Activated CD4-positive, alpha-beta T cell treated with anti-CD3 and anti-CD28 coated beads for 36 hours (primary cell): Measurements from ENCODE around the gene LRWD1. TPM values are rescaled to one million over a fixed set of nuclear protein-coding genes. Genes with fewer than 3 reads are reported as not detected.
A peak's percentile ranks its signal among the peaks of the same experiment; 100 is the strongest.
"Not testable (repeated sequence)": the region's sequence is repeated elsewhere in the genome, so short reads cannot be mapped to it uniquely, and the experiment has no call there.

Source experiments
- ATAC-seq: fragments of 200-7000 bp; cut with Tn5 transposase; one replicate; pipeline ENCODE4 v1.10.0; 2021; ENCODE audit warnings: mild to moderate bottlenecking, moderate library complexity
- CTCF ChIA-PET: fragments of 350-600 bp; sonication (Branson Sonifier 250); formaldehyde crosslinking; loops from one replicate; lab custom pipeline; 2021; ENCODE audit warnings: antibody characterized with exemption; lab: Charles Lee
- POLR2A ChIA-PET: fragments of 350-600 bp; sonication (Branson Sonifier 250); formaldehyde crosslinking; loops from one replicate; lab custom pipeline; 2021; ENCODE audit warnings: antibody characterized with exemption, inconsistent platforms; lab: Charles Lee
- DNase-seq: peaks from one replicate; pipeline ENCODE4 v3.0.0-alpha.2; 2020
- H3K27ac Mint-ChIP-seq: one replicate; pipeline ENCODE4 v1.8.0; 2021; ENCODE audit warnings: mixed read lengths
- H3K27me3 Mint-ChIP-seq: one replicate; pipeline ENCODE4 v1.8.0; 2021; ENCODE audit warnings: mixed read lengths
- H3K36me3 Mint-ChIP-seq: one replicate; pipeline ENCODE4 v1.8.0; 2021; ENCODE audit warnings: low read depth, mixed read lengths
- H3K4me1 Mint-ChIP-seq: one replicate; pipeline ENCODE4 v1.8.0; 2021; ENCODE audit warnings: mixed read lengths
- H3K4me3 Mint-ChIP-seq: one replicate; pipeline ENCODE4 v1.8.0; 2021; ENCODE audit warnings: mild to moderate bottlenecking, moderate library complexity, mixed read lengths
- H3K9me3 Mint-ChIP-seq: one replicate; pipeline ENCODE4 v1.8.0; 2021; ENCODE audit warnings: low read depth, mixed read lengths
- intact Hi-C, 2 experiments: fragments of 100-400 bp; cut with DNase I in 1 of 2; cut with micrococcal nuclease in 1 of 2; formaldehyde crosslinking; loops; one replicate each; pipeline versions ENCODE4 v1.14.2 to v1.15.1; 2022 to 2024; cut with DNase I, micrococcal nuclease
- total RNA-seq, 2 experiments: library from RNA; stranded (reverse); gene quantifications; one replicate each; pipeline ENCODE4 v1.2.3, GENCODE V29; 2021

Gene LRWD1
- total RNA-seq, 2 experiments from 2014 or later: 13.6 to 14.4 TPM

DNA sequence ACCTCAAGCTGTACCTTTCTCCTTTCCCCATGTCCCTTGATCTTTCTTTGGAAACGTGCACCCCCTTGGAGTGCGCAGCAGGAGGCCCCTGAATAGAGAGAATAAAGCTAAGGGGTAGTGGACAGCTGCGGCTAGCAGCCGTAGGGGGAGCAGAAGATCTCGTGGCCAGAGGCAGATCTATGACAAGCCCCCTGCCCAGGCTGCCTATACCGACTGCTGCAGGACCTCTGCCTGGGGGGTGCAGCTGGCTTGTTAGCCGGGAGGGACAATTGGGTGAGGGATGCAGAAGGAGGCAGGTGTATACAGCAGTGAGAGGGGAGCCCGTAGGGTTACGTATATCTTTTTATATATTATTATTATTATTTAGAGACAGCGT, 14.4 kb downstream of the LRWD1 start:
- not testable (repeated sequence) for H3K4me1 Mint-ChIP-seq
- ATAC-seq: peak; percentile 23

GRCh38 chr7:102479982-102480637, 15.3 kb downstream of the LRWD1 start:
- H3K27ac Mint-ChIP-seq, H3K4me3 Mint-ChIP-seq, H3K9me3 Mint-ChIP-seq, H3K27me3 Mint-ChIP-seq, H3K4me1 Mint-ChIP-seq, CTCF ChIA-PET, ATAC-seq, H3K36me3 Mint-ChIP-seq, POLR2A ChIA-PET, intact Hi-C loops: not testable (repeated sequence)
- DNase-seq: peak; percentile 62

More for the DNA sequence above, 14.4 kb downstream of the LRWD1 start:
- DNase-seq, H3K27me3 Mint-ChIP-seq, H3K27ac Mint-ChIP-seq, CTCF ChIA-PET, H3K36me3 Mint-ChIP-seq, intact Hi-C loops, H3K9me3 Mint-ChIP-seq, H3K4me3 Mint-ChIP-seq, POLR2A ChIA-PET: not testable (repeated sequence)

DNA sequence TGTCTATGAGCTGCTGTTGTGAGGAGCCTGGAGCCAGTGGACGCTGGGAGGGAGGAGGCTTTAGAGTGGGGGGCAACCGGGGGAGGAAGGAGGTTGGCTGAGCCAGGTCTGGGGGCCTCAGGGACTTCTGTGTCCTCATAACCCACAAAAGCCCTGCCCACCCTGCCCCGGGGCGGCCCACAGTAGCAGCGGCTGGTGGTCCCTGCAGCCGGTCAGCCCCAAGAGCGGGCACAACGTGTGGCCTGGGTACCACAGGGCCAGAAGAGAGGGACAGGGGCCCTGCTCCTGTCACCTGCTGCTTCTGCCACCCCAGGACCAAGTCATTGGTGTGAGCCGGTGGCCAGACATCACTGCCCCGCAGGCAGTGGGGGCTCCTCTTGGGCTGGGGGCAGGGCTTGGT, 17.2 kb downstream of the LRWD1 start:
- POLR2A ChIA-PET, H3K4me1 Mint-ChIP-seq, CTCF ChIA-PET, H3K27me3 Mint-ChIP-seq, DNase-seq, H3K9me3 Mint-ChIP-seq, H3K4me3 Mint-ChIP-seq, intact Hi-C loops, ATAC-seq, H3K27ac Mint-ChIP-seq, H3K36me3 Mint-ChIP-seq: not testable (repeated sequence)

GRCh38 chr7:102484317-102484716, 19.5 kb downstream of the LRWD1 start:
- DNase-seq, H3K4me1 Mint-ChIP-seq, CTCF ChIA-PET, intact Hi-C loops, H3K27me3 Mint-ChIP-seq, POLR2A ChIA-PET, H3K27ac Mint-ChIP-seq, H3K4me3 Mint-ChIP-seq, H3K36me3 Mint-ChIP-seq, H3K9me3 Mint-ChIP-seq, ATAC-seq: not testable (repeated sequence)

DNA sequence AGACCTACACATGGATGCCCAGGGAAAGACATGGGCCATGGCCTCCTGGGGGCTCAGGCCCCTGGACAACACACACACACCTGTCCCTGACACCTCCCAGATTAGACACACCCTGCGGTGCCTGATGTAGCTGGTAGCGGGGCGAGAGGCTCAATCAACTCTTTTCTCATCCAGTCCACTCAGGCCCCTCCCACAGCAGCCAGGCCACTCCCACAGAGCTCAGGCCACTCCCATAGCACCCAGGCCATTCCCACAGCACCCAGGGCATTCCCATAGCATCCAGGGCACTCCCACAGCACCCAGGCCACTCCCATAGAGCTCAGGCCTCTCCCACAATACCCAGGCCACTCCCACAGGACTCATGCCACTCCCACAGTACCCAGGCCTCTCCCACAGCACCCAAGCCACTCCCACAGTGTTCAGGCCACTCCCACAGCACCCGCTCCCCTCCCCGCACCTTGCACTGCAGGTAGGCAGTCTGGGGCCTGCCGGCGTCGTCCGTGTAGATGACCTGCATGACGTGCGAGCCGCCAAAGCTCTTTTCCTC, 25.8 kb downstream of the LRWD1 start:
- POLR2A ChIA-PET, H3K27ac Mint-ChIP-seq, CTCF ChIA-PET, H3K9me3 Mint-ChIP-seq, H3K27me3 Mint-ChIP-seq, intact Hi-C loops, H3K4me1 Mint-ChIP-seq, H3K4me3 Mint-ChIP-seq, H3K36me3 Mint-ChIP-seq: not testable (repeated sequence)
- DNase-seq: peak; percentile 68
- peak; percentile 69 for ATAC-seq

DNA sequence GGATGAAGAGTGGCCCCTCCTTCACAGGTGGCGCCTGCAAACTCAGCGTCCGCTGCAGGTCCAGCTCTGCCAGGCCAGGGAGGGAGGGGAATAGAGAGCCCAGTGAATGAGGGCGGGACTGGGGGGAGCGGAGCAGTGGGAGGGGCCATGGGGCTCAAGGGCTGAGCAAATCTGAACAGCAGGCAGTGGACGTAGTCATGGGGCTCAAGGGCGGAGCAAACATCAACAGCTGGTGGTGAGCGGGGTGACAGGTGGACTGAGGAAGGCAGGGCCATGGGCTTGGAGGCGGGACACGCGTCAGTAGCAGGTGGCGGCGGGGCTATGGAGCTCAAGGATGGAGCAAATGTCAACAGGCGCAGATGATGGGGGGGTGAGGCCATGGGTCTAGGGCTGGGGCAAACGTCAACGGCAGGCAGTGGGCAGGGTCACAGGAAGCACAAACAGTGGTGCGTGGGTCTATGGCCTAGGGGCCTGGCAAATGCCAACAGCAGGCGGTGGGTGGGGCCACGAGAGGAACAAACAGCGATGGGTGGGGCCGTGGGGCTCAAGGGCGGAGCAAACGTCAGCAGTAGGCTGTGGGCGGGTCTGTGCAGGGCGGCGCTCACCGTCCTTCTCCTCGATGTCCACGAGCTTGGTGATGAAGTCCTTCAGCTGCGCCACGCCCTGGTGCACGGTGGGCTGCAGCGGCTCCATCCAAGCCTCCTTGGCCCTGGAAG, 28.6 kb downstream of the LRWD1 start:
- H3K36me3 Mint-ChIP-seq, H3K27me3 Mint-ChIP-seq, CTCF ChIA-PET, intact Hi-C loops, H3K4me1 Mint-ChIP-seq, POLR2A ChIA-PET, H3K27ac Mint-ChIP-seq, H3K9me3 Mint-ChIP-seq: not testable (repeated sequence)
- H3K4me3 Mint-ChIP-seq: peak overlapping the region; percentile 51
- DNase-seq: peak; percentile 72
- peak; percentile 67 for ATAC-seq

DNA sequence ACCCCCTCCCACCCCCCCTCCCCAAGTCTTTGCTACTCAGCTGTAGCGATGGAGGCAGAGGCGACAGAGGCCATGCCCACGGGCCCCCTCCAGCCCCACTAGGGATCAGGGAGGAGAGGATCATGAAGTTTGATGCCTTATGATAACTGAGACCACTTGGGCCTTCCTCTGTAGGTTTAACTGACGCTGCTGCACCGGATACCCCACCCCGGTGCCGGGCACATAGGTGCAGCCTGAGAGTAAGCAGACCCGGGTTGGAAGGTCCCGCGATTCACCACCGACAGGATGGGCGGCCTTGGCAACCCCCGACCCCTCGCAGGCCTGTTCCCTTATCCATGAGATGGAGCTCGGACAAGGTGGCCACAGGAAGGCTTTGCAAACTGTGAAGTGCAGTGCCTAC, 29.2 kb downstream of the LRWD1 start:
- H3K27ac Mint-ChIP-seq, H3K27me3 Mint-ChIP-seq, H3K4me1 Mint-ChIP-seq, H3K4me3 Mint-ChIP-seq, intact Hi-C loops, POLR2A ChIA-PET, H3K9me3 Mint-ChIP-seq, H3K36me3 Mint-ChIP-seq, CTCF ChIA-PET: not testable (repeated sequence)
- DNase-seq: peak; percentile 39
- peak; percentile 2 for ATAC-seq

GRCh38 chr7:102494473-102495149, 29.8 kb downstream of the LRWD1 start:
- intact Hi-C loops, POLR2A ChIA-PET, H3K4me1 Mint-ChIP-seq, H3K9me3 Mint-ChIP-seq, H3K36me3 Mint-ChIP-seq, H3K27me3 Mint-ChIP-seq, H3K4me3 Mint-ChIP-seq, H3K27ac Mint-ChIP-seq, CTCF ChIA-PET, DNase-seq: not testable (repeated sequence)
- ATAC-seq: peak; percentile 70

DNA sequence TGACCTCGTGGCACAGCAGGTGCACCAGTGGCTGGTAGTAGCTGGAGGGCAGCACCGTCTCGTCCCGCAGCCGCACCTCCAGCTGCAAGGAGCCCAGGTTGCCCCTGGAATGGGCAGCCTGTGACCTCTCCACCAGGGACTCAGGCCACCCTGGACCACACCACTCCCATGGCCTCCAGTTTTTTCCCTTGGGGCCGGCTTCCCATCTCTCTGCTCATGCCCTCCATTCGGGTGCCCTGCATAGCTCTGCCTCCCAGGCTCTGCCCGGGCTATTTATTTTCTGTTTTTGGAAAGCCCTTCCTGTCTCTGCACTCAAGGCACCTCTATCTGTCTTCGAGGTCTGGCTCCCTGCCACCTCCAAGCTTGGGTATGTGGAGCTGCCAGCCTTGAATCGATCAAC, 32.1 kb downstream of the LRWD1 start:
- H3K4me1 Mint-ChIP-seq, H3K27ac Mint-ChIP-seq, POLR2A ChIA-PET, CTCF ChIA-PET, H3K27me3 Mint-ChIP-seq, H3K9me3 Mint-ChIP-seq, DNase-seq, ATAC-seq, H3K4me3 Mint-ChIP-seq, intact Hi-C loops, H3K36me3 Mint-ChIP-seq: not testable (repeated sequence)

GRCh38 chr7:102497308-102497707, 32.5 kb downstream of the LRWD1 start:
- H3K4me1 Mint-ChIP-seq, POLR2A ChIA-PET, H3K4me3 Mint-ChIP-seq, intact Hi-C loops, H3K27me3 Mint-ChIP-seq, CTCF ChIA-PET, DNase-seq, ATAC-seq, H3K36me3 Mint-ChIP-seq, H3K9me3 Mint-ChIP-seq, H3K27ac Mint-ChIP-seq: not testable (repeated sequence)

DNA sequence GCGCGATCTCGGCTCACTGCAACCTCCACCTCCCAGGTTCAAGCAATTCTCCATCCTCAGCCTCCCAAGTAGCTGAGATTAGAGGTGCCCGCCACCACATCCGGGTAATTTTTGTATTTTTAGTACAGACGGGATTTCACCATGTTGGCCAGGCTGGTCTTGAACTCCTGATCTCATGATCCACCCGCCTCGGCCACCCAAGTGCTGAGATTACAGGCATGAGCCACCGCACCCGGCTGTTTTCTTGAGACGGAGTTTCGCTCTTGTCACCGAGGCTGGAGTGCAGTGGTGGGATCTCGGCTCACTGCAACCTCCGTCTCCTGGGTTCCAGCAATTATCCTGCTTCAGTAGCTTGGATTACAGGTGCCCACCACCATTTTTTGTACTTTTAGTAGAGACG, 33.5 kb downstream of the LRWD1 start:
- H3K36me3 Mint-ChIP-seq, DNase-seq, H3K4me1 Mint-ChIP-seq, H3K4me3 Mint-ChIP-seq, CTCF ChIA-PET, H3K27ac Mint-ChIP-seq, H3K27me3 Mint-ChIP-seq, ATAC-seq, POLR2A ChIA-PET, intact Hi-C loops, H3K9me3 Mint-ChIP-seq: not testable (repeated sequence)

- H3K4me1 Mint-ChIP-seq, DNase-seq, intact Hi-C loops, CTCF ChIA-PET, POLR2A ChIA-PET, H3K36me3 Mint-ChIP-seq, ATAC-seq, H3K27me3 Mint-ChIP-seq, H3K4me3 Mint-ChIP-seq, H3K9me3 Mint-ChIP-seq, H3K27ac Mint-ChIP-seq: not testable (repeated sequence)
Measured at GRCh38 chr7:102503141-102503540, 38.4 kb downstream of the LRWD1 start.
